DND-41 (cell line): ENCODE data around the gene NTM.

ENCODE experiments used
- EZH2 ChIP-seq: IDR thresholded peaks from 3 replicates; pipeline ENCODE4 v1.6.1; 2012; ENCODE audit warnings: borderline replicate concordance, low read depth, mild to moderate bottlenecking, moderate library complexity, low read length, inconsistent platforms; ENCODE audit not compliant: severe bottlenecking
- TF ChIP-seq, protein P1 (sequence below): IDR thresholded peaks from 2 replicates; pipeline ENCODE4 v1.5.1; 2012; ENCODE audit warnings: borderline replicate concordance, low read length, moderate library complexity, mild to moderate bottlenecking; ENCODE audit not compliant: poor library complexity, severe bottlenecking; ENCODE audit errors: extremely low read depth

DNA sequence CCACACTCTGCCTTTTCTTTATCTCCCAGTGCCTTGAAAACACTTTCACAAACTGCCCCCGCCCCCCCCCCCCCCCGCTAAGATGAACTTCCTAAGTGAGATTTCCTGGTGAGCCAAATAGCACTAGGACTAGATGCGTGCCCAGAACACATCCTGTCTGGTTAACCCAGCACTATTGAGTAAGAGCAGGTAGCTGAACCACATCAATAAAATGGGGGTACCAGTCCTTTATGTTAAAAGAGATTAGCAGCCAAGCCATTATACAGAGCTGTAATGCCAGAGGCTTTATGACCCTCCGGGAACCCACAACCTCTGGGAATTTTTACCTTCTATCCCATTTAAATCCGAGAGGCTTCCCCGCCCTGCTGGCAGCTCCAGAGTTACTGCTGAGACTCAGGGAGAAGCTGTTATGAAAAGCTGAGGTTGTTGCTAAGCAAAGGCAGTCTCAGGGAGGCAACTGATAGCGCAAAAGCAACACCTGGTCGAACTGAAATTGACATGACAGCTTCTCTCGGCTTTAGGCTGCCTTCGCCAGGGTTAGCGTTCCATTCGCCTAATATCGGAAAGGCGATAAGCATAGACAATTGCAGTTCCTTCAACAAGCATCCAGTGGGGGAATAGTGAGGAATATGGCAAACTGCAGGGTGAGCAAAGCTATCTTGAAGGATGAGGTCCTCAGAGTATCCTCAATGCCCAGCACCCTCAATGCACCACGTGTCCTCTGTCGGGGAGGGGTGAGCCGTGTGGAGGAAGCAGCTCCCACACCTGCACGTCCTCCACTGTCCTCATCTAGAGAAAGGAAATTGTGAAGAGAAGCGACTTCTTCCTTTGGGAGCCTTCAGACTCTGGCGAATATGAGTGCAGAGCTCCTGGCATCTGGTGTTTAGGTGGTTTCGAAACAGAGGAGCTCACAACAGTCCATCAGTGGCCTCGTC lies 977.0 kb downstream of the NTM start:
- TF ChIP-seq, protein P1, sequence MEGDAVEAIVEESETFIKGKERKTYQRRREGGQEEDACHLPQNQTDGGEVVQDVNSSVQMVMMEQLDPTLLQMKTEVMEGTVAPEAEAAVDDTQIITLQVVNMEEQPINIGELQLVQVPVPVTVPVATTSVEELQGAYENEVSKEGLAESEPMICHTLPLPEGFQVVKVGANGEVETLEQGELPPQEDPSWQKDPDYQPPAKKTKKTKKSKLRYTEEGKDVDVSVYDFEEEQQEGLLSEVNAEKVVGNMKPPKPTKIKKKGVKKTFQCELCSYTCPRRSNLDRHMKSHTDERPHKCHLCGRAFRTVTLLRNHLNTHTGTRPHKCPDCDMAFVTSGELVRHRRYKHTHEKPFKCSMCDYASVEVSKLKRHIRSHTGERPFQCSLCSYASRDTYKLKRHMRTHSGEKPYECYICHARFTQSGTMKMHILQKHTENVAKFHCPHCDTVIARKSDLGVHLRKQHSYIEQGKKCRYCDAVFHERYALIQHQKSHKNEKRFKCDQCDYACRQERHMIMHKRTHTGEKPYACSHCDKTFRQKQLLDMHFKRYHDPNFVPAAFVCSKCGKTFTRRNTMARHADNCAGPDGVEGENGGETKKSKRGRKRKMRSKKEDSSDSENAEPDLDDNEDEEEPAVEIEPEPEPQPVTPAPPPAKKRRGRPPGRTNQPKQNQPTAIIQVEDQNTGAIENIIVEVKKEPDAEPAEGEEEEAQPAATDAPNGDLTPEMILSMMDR, result no peak
- no peak for TF ChIP-seq EZH2
